ENCODE results near the gene TNKS1BP1. TPM values are rescaled to one million over a fixed set of nuclear protein-coding genes. Genes with fewer than 3 reads are reported as not detected.
A peak's percentile ranks its signal among the peaks of the same experiment; 100 is the strongest.

Gene TNKS1BP1
- total and polyA plus RNA-seq, 9 of the 15 experiments (the other 6 are each of a cell fraction or from before 2014, with no cell fraction given) = 1.1 to 47.2 (median 10.9) TPM

GRCh38 chr11:57260937-57261783 is 63.6 kb downstream of the TNKS1BP1 start:
- in situ Hi-C loops (cut with MboI) (loop anchor here (5.0 to 25.0 kb wide), 2 partner anchors 419 to 1324 kb away; partner anchors contain the start of gene OR5I1), intact Hi-C loops (cut with micrococcal nuclease) (no loop called here)
- WGBS (ENCODE audit: insufficient coverage, low coverage, missing lambda C conversion rate) = 0% methylated on average over 5 of the region's 5 CpGs
- Histone ChIP-seq H3K36me3 (ENCODE audit: control insufficient read depth, insufficient read depth, low read length) (no peaks in the 10 kb centered on the region), H3K4me2 (ENCODE audit: insufficient read depth, low read length) (no peak overlapping the region), H3K9me3 (replicated peaks; ENCODE audit: control insufficient read depth, insufficient read depth, low read depth, low read length) (no peaks in the 10 kb centered on the region), H3K9ac (ENCODE audit: insufficient read depth in 1 of 2, low read depth in 2 of 2, low read length in 2 of 2) (no peak overlapping the region), H3K4me3 (no peak overlapping the region), H4K20me1 (replicated peaks; ENCODE audit: control insufficient read depth, insufficient read depth, low read length) (no peaks in the 10 kb centered on the region), H2AFZ (ENCODE audit: low read depth, low read length) (no peak overlapping the region; the same call in 1 of the 2 replicates), H3K27me3 (ENCODE audit: control insufficient read depth in 2 of 2, insufficient read depth in 2 of 2, low read length in 2 of 2) (no peaks in the 10 kb centered on the region), H3K9me1 (ENCODE audit: control insufficient read depth, insufficient read depth, low read length) (no peaks in the 10 kb centered on the region), H3K79me2 (ENCODE audit: control insufficient read depth, insufficient read depth, low read length) (no peaks in the 10 kb centered on the region), H3K27ac (ENCODE audit: extremely low read depth, low read depth, low read length) (no peak overlapping the region), H3K4me1 (replicated peaks in 1 of 2; ENCODE audit: control insufficient read depth in 2 of 2, insufficient read depth in 2 of 2, low read length in 2 of 2) (no peaks in the 10 kb centered on the region)
- POLR2A ChIA-PET = no interaction called here
- CTCF ChIA-PET (ENCODE audit: low intra/inter-chr PET ratio) = no interaction called here
- no TSS peak for BruUV-seq (replicated peaks)
- TF ChIP-seq ZKSCAN3 (CRISPR knock-in tag; IDR thresholded peaks at IDR 0.05) = no peak
- TF ChIP-seq ZNF24 (IDR thresholded peaks at IDR 0.05) = peak; percentile 73
- 0 out of 2 replicates have a peak, but pooled peaks have one; percentile 38 for TF ChIP-seq CEBPB (tag; IDR thresholded peaks at IDR 0.05)
- DNase-seq (ENCODE audit: extremely low read depth in 1 of 4, low spot score in 3 of 4) (no peak), FAIRE-seq (no peak), ATAC-seq (no peak)

- POLR2A ChIA-PET = no interaction called here
- Histone ChIP-seq H4K20me1 (replicated peaks; ENCODE audit: control insufficient read depth, insufficient read depth, low read length) (no peaks in the 10 kb centered on the region), H3K9me1 (ENCODE audit: control insufficient read depth, insufficient read depth, low read length) (no peaks in the 10 kb centered on the region), H3K9ac (ENCODE audit: insufficient read depth in 1 of 2, low read depth in 2 of 2, low read length in 2 of 2) (no peak overlapping the region), H3K36me3 (ENCODE audit: control insufficient read depth, insufficient read depth, low read length) (no peaks in the 10 kb centered on the region), H2AFZ (ENCODE audit: low read depth, low read length) (no peak overlapping the region), H3K4me3 (no peak overlapping the region), H3K4me1 (replicated peaks in 1 of 2; ENCODE audit: control insufficient read depth in 2 of 2, insufficient read depth in 2 of 2, low read length in 2 of 2) (peaks cover 3 to 11% of the 10 kb centered on the region in 2 experiments; a peak in 3 of 5 replicates), H3K9me3 (replicated peaks; ENCODE audit: control insufficient read depth, insufficient read depth, low read depth, low read length) (no peaks in the 10 kb centered on the region), H3K4me2 (ENCODE audit: insufficient read depth, low read length) (no peak overlapping the region), H3K79me2 (ENCODE audit: control insufficient read depth, insufficient read depth, low read length) (no peaks in the 10 kb centered on the region), H3K27ac (ENCODE audit: extremely low read depth, low read depth, low read length) (no peak overlapping the region), H3K27me3 (ENCODE audit: control insufficient read depth in 2 of 2, insufficient read depth in 2 of 2, low read length in 2 of 2) (no peaks in the 10 kb centered on the region; a peak in 1 of 5 replicates)
- no TSS peak for BruUV-seq (replicated peaks)
- CTCF ChIA-PET (ENCODE audit: low intra/inter-chr PET ratio) = no interaction called here
- intact Hi-C loops (cut with micrococcal nuclease) = no loop called here
- DNase-seq (ENCODE audit: extremely low read depth in 1 of 4, low spot score in 3 of 4) (no peak), ATAC-seq (no peak), FAIRE-seq (no peak)
- in situ Hi-C loops (cut with MboI) = loop anchor here (25.0 kb wide), 1 partner anchor 1319 kb away; the partner anchor contains the start of gene OR5I1
- TF ChIP-seq CEBPG (CRISPR knock-in tag; IDR thresholded peaks at IDR 0.05) (no peak), CEBPG (tag; conservative IDR thresholded peaks at IDR 0.05 in 1 of 2, IDR thresholded peaks at IDR 0.05 in 1 of 2) (peak in 1 of 2 experiments; percentile 85; a peak in 2 of 4 replicates), CEBPB (tag; IDR thresholded peaks at IDR 0.05) (peak; percentile 53), DMBX1 (CRISPR knock-in tag; IDR thresholded peaks at IDR 0.05; ENCODE audit: borderline replicate concordance) (no peak), STAG1 (CRISPR knock-in tag; IDR thresholded peaks at IDR 0.05; ENCODE audit: borderline replicate concordance) (no peak)
Observed at GRCh38 chr11:57256119-57256518, 68.6 kb downstream of the TNKS1BP1 start.

Measured in K562 (cell line).